NCI-H82 (cell line): Measurements from ENCODE around the gene B4GALT1.

Experiments
- DNase-seq: peaks from one replicate; lab custom pipeline; 2025; lab: John Stamatoyannopoulos, UW

The B4GALT1 gene

GRCh38 chr9:33139421-33140228, 27.5 kb downstream of the B4GALT1 start:
- DNase-seq: peak; percentile 91

GRCh38 chr9:33138768-33139167, 28.4 kb downstream of the B4GALT1 start:
- no peak for DNase-seq

- no peak for DNase-seq
Measured at GRCh38 chr9:33137781-33138264, 29.3 kb downstream of the B4GALT1 start.

GRCh38 chr9:33136721-33137670, 30.1 kb downstream of the B4GALT1 start:
- no peak for DNase-seq

- no peak for DNase-seq
Measured at GRCh38 chr9:33135470-33135958, 31.6 kb downstream of the B4GALT1 start.

- no peak for DNase-seq
Measured at GRCh38 chr9:33135031-33135461, 32.1 kb downstream of the B4GALT1 start.

- DNase-seq: no peak
Measured at GRCh38 chr9:33133186-33133585, 34.0 kb downstream of the B4GALT1 start.

GRCh38 chr9:33131790-33132772, 35.1 kb downstream of the B4GALT1 start:
- DNase-seq: no peak

GRCh38 chr9:33130961-33131789, 36.0 kb downstream of the B4GALT1 start:
- DNase-seq: no peak

- no peak for DNase-seq
Measured at GRCh38 chr9:33129886-33130881, 37.0 kb downstream of the B4GALT1 start.

- no peak for DNase-seq
Measured at GRCh38 chr9:33129251-33129885, 37.8 kb downstream of the B4GALT1 start.

GRCh38 chr9:33128570-33128969, 38.6 kb downstream of the B4GALT1 start:
- DNase-seq: peak; percentile 94

- peak; percentile 13 for DNase-seq
Measured at GRCh38 chr9:33127881-33128280, 39.3 kb downstream of the B4GALT1 start.

- DNase-seq: peak; percentile 80
Measured at GRCh38 chr9:33125871-33126823, 41.0 kb downstream of the B4GALT1 start.

- peak; percentile 56 for DNase-seq
Measured at GRCh38 chr9:33125461-33125860, 41.7 kb downstream of the B4GALT1 start.

GRCh38 chr9:33124751-33125381, 42.3 kb downstream of the B4GALT1 start:
- no peak for DNase-seq

GRCh38 chr9:33124046-33124445, 43.1 kb downstream of the B4GALT1 start:
- no peak for DNase-seq
